Mesothelial cell of epicardium (in vitro differentiated cells): ENCODE data around the gene HOXA5. TPM values are rescaled to one million over a fixed set of nuclear protein-coding genes. Genes with fewer than 3 reads are reported as not detected.

Source experiments
- DNase-seq, 2 experiments: peaks; one replicate each; pipeline ENCODE4 v3.0.0; 2021; ENCODE audit warnings: low spot score in 2 of 2; ENCODE audit not compliant: unreplicated experiment in 2 of 2
- H3K27ac Mint-ChIP-seq: 2 replicates; pipeline ENCODE4 v1.8.0; 2021; ENCODE audit warnings: mixed read lengths
- H3K27me3 Mint-ChIP-seq: 2 replicates; pipeline ENCODE4 v1.8.0; 2021; ENCODE audit warnings: low read depth, mixed read lengths
- H3K36me3 Mint-ChIP-seq: 2 replicates; pipeline ENCODE4 v1.8.0; 2021; ENCODE audit warnings: mixed read lengths
- H3K4me1 Mint-ChIP-seq: 2 replicates; pipeline ENCODE4 v1.8.0; 2021; ENCODE audit warnings: mixed read lengths
- H3K4me3 Mint-ChIP-seq: 2 replicates; pipeline ENCODE4 v1.8.0; 2021; ENCODE audit warnings: mild to moderate bottlenecking, moderate library complexity, mixed read lengths
- H3K9me3 Mint-ChIP-seq: 2 replicates; pipeline ENCODE4 v1.8.0; 2021; ENCODE audit warnings: mixed read lengths
- CTCF ChIP-seq: fragments of 200-600 bp; sonication (generic); IDR thresholded peaks from one replicate; pipeline ENCODE4 v1.5.0; 2021; ENCODE audit warnings: antibody characterized with exemption; ENCODE audit not compliant: unreplicated experiment
- total RNA-seq: library from RNA; stranded (reverse); gene quantifications from 3 replicates; pipeline ENCODE4 v1.2.1, GENCODE V29; 2021

Gene HOXA5
- total RNA-seq, 1 donor from 2014 or later: 133 TPM

GRCh38 chr7:27189997-27190748 is 46.7 kb upstream of the HOXA5 start:
- peak overlapping the region; percentile 95 for H3K27ac Mint-ChIP-seq
- peak in 1 of 2 experiments; percentile 37 for DNase-seq
- TF ChIP-seq CTCF: no peak
- H3K9me3 Mint-ChIP-seq: no peaks in the 10 kb centered on the region
- H3K4me3 Mint-ChIP-seq: peak overlapping the region; percentile 61
- no peaks in the 10 kb centered on the region for H3K36me3 Mint-ChIP-seq
- peaks cover 61% of the 10 kb centered on the region for H3K4me1 Mint-ChIP-seq
- peaks cover 98% of the 10 kb centered on the region for H3K27me3 Mint-ChIP-seq

- Mint-ChIP-seq H3K9me3 (no peaks in the 10 kb centered on the region), H3K27ac (peak overlapping the region; percentile 95), H3K4me1 (peaks cover 66% of the 10 kb centered on the region), H3K4me3 (peak overlapping the region; percentile 61), H3K27me3 (peaks cover 98% of the 10 kb centered on the region), H3K36me3 (no peaks in the 10 kb centered on the region)
- TF ChIP-seq CTCF: no peak
- peak in 1 of 2 experiments; percentile 40 for DNase-seq
Measured at GRCh38 chr7:27189295-27189996, 46.0 kb upstream of the HOXA5 start.

GRCh38 chr7:27188386-27189294 is 45.2 kb upstream of the HOXA5 start:
- peak in 1 of 2 experiments; percentile 43 for DNase-seq
- H3K36me3 Mint-ChIP-seq: no peaks in the 10 kb centered on the region
- H3K27ac Mint-ChIP-seq: peak overlapping the region; percentile 95
- no peak for TF ChIP-seq CTCF
- H3K27me3 Mint-ChIP-seq: peaks cover 97% of the 10 kb centered on the region
- peaks cover 60% of the 10 kb centered on the region for H3K4me1 Mint-ChIP-seq
- no peaks in the 10 kb centered on the region for H3K9me3 Mint-ChIP-seq
- peak overlapping the region; percentile 61 for H3K4me3 Mint-ChIP-seq

GRCh38 chr7:27187475-27188385 is 44.2 kb upstream of the HOXA5 start:
- Mint-ChIP-seq H3K9me3 (no peaks in the 10 kb centered on the region), H3K36me3 (no peaks in the 10 kb centered on the region), H3K27ac (peak overlapping the region; percentile 95), H3K4me3 (peak overlapping the region; percentile 61), H3K27me3 (peaks cover 97% of the 10 kb centered on the region), H3K4me1 (peaks cover 59% of the 10 kb centered on the region)
- DNase-seq: peak in 1 of 2 experiments; percentile 41
- TF ChIP-seq CTCF: no peak
